Suprapubic skin (tissue), 4 donors: ENCODE measurements around the gene TADA1. TPM values are rescaled to one million over a fixed set of nuclear protein-coding genes. Genes with fewer than 3 reads are reported as not detected.

Experiments
- DNase-seq, 2 donors: peaks; one replicate each; pipeline ENCODE4 v3.0.0-alpha.2; 2019; ENCODE audit warnings: low spot score in 2 of 2
- H3K27ac ChIP-seq: fragments of 200-600 bp; sonication (generic); one replicate; pipeline ENCODE4 v1.5.1; 2019
- H3K27me3 ChIP-seq: fragments of 200-600 bp; sonication (generic); one replicate; pipeline ENCODE4 v1.5.1; 2019
- H3K36me3 ChIP-seq: fragments of 200-600 bp; sonication (generic); one replicate; pipeline ENCODE4 v1.5.1; 2019
- H3K4me1 ChIP-seq: fragments of 200-600 bp; sonication (generic); one replicate; pipeline ENCODE4 v1.5.1; 2019
- H3K4me3 ChIP-seq: fragments of 200-600 bp; sonication (generic); one replicate; pipeline ENCODE4 v1.5.1; 2019; ENCODE audit warnings: mild to moderate bottlenecking
- H3K9me3 ChIP-seq: fragments of 200-600 bp; sonication (generic); one replicate; pipeline ENCODE4 v1.5.1; 2019
- CTCF ChIP-seq, 2 donors: fragments of 200-600 bp in 1 of 2; fragments of 450-650 bp in 1 of 2; sonication (generic) in 1 of 2; IDR thresholded peaks; one replicate each; pipeline ENCODE4 v1.5.1; 2016 to 2019; ENCODE audit warnings: antibody characterized with exemption in 2 of 2, mild to moderate bottlenecking in 1 of 2, moderate library complexity in 1 of 2
- EP300 ChIP-seq: sonication (generic); formaldehyde crosslinking; IDR thresholded peaks from one replicate; pipeline ENCODE4 v1.6.1; 2017; ENCODE audit warnings: antibody characterized with exemption
- POLR2A ChIP-seq, 2 donors: fragments of 450-650 bp; IDR thresholded peaks; one replicate each; pipeline ENCODE4 v1.6.1; 2017; ENCODE audit warnings: antibody characterized with exemption in 2 of 2, mild to moderate bottlenecking in 2 of 2, moderate library complexity in 2 of 2
- POLR2AphosphoS5 ChIP-seq, 3 donors: sonication (generic); formaldehyde crosslinking; IDR thresholded peaks; one replicate each; pipeline ENCODE4 v1.6.1; 2017; ENCODE audit warnings: antibody characterized with exemption in 3 of 3
- WGBS: methylation state at CpG from one replicate; pipeline ENCODE4 v1.1.5; 2018; 5-methylcytosine and 5-hydroxymethylcytosine counted together
- total RNA-seq, 4 donors: library from RNA; depleted of rRNA; stranded (reverse); fragments of >200 nt; gene quantifications; one replicate each; pipeline ENCODE4 v1.1.0, GENCODE V29; 2016

Gene TADA1
- 10 to 100 TPM; 11.3 to 14.3 (median 13.0) TPM for total RNA-seq

GRCh38 chr1:166875734-166876539, at the start of gene TADA1:
Gene TADA1 (minus strand): TSS chr1:166876264. CDS start chr1:166876233, 31 bp downstream.
- Histone ChIP-seq H3K27me3 (no peaks in the 10 kb centered on the region), H3K4me3 (peak within 1 kb of the TSS; percentile 81), H3K9me3 (no peaks in the 10 kb centered on the region), H3K4me1 (peaks cover 28% of the 10 kb centered on the region), H3K36me3 (no peaks in the 10 kb centered on the region), H3K27ac (peak within 1 kb of the TSS; percentile 88)
- WGBS: 0% methylated on average over 21 of the region's 84 CpGs
- TF ChIP-seq POLR2AphosphoS5 (IDR thresholded peaks at IDR 0.05) (peak in 1 of 3 donors; percentile 72), CTCF (IDR thresholded peaks at IDR 0.05) (peak in 1 of 2 donors; percentile 13), EP300 (no peak)
- peak; percentile 99 for DNase-seq

GRCh38 chr1:166924823-166925541, 48.9 kb upstream of the TADA1 start:
- DNase-seq: no peak
- no peak overlapping the region for H3K27ac ChIP-seq
- peaks cover 31% of the 10 kb centered on the region for H3K27me3 ChIP-seq
- peaks cover 8% of the 10 kb centered on the region for H3K4me1 ChIP-seq
- no peak for TF ChIP-seq POLR2AphosphoS5 (IDR thresholded peaks at IDR 0.05)
- TF ChIP-seq POLR2A (IDR thresholded peaks at IDR 0.05): no peak
- TF ChIP-seq EP300: no peak
- 58% methylated on average over 3 of the region's 3 CpGs for WGBS
- H3K36me3 ChIP-seq: no peaks in the 10 kb centered on the region
- H3K4me3 ChIP-seq: no peak overlapping the region
- no peaks in the 10 kb centered on the region for H3K9me3 ChIP-seq

GRCh38 chr1:166920561-166921475, 44.8 kb upstream of the TADA1 start:
- Histone ChIP-seq H3K36me3 (no peaks in the 10 kb centered on the region), H3K4me1 (peaks cover 8% of the 10 kb centered on the region), H3K27me3 (peaks cover 54% of the 10 kb centered on the region), H3K9me3 (no peaks in the 10 kb centered on the region), H3K4me3 (peak overlapping the region; percentile 37), H3K27ac (no peak overlapping the region)
- no peak for TF ChIP-seq POLR2A (IDR thresholded peaks at IDR 0.05)
- TF ChIP-seq POLR2AphosphoS5 (IDR thresholded peaks at IDR 0.05): no peak
- TF ChIP-seq EP300: no peak
- TF ChIP-seq CTCF (IDR thresholded peaks at IDR 0.05): no peak
- DNase-seq: no peak
- 7% methylated on average over 9 of the region's 113 CpGs for WGBS

- WGBS: 69% methylated on average over 2 of the region's 2 CpGs
- H3K27me3 ChIP-seq: peaks cover 52% of the 10 kb centered on the region
These were observed 42.9 kb upstream of the TADA1 start for GRCh38 chr1:166918956-166919316.

More at GRCh38 chr1:166918956-166919316, 42.9 kb upstream of the TADA1 start:
- no peaks in the 10 kb centered on the region for H3K9me3 ChIP-seq
- no peak for DNase-seq
- no peaks in the 10 kb centered on the region for H3K36me3 ChIP-seq
- no peak overlapping the region for H3K4me3 ChIP-seq
- H3K27ac ChIP-seq: no peak overlapping the region
- TF ChIP-seq POLR2AphosphoS5 (IDR thresholded peaks at IDR 0.05) (no peak), CTCF (IDR thresholded peaks at IDR 0.05) (no peak), POLR2A (IDR thresholded peaks at IDR 0.05) (no peak), EP300 (no peak)
- peaks cover 8% of the 10 kb centered on the region for H3K4me1 ChIP-seq
